NOMO-1 treated with dmso at 0.1 percent for 144 hours (cell line): Measurements from ENCODE around the gene PLCB4.

ENCODE experiments used
- DNase-seq: peaks from one replicate; lab custom pipeline; 2025; ENCODE audit not compliant: unreplicated experiment; lab: John Stamatoyannopoulos, UW

PLCB4 gene

DNA sequence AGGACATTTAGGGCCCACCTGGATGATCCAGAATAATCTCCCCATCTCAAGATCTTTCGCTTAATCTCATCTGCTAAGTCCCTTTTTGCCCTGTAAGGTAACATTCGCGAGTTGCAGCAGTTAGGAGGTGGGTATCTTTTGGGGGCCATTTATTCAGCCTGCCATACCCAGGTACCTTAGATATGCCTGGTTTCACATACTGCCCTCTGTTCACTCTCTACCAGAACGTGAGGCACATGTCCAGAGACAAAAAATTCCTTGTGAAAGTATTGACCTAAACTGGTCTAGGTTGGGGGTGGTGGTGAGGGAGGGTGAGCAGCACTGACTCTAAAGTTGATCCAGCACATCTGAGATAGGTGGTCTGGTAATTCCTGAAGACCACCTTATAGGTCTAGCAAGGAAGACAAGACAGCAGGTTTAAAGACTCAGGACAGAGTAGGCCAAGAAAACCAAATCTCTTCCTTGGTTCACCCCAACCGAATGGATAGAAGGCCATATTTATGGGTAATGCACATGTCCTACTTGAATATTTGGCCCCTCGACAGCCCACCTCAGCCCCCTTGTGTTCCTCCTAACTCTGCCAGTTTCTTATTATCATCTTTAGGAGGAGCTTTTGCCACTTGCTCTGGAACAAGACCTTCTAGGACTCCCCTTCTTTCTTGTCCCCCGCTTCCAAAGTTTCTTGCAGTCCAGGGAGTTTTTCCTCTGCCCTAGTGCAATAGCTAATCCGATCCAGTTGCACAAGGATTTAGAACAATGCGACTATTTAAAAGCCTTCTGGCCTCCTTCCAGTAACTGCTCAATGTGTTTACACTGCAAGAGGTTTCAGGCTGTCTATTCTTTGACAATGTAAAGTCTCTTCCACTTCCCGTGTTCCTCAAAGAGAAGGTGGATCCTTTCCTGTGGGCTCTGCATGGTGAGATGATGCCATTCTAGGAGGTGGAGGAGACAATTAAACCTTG is 232.5 kb downstream of the PLCB4 start:
- no peak for DNase-seq

DNA sequence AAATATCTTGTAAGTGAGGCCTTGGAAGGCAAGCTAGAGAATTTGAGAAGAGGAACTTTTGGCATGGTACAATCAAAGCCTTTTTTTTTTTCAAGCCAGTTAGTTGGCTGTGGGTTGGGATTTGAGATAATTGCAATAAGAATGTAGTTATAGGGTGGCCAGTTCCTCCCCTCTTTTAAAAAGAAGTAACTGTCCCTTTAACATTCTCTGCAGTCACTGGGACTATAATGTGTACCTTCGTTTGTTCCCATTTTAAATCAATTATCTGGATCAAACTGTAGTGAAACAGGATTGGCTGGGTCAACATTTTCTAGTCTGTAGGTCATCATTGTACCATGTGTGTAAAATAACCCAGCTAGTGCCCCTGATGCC is 233.2 kb downstream of the PLCB4 start:
- DNase-seq = no peak

DNA sequence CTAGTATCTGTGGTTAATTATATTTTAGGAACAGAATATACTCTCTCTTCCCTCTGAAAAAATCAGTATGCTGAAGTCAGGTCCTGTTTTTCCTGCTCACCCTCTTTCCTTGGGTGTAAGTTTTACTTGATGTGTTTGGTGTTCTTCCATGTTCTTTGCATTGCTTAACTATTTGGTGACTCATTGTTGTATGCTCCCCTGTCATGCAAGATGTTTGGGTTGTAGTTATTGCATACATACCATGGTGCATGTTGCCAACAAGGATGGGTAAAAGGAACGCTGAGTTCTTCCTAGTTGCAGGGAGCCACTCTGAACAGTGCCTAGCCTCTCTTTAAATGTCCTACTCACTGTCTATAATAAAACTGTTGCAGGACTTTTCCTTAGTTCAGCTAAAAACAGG is 237.6 kb downstream of the PLCB4 start:
- no peak for DNase-seq

DNA sequence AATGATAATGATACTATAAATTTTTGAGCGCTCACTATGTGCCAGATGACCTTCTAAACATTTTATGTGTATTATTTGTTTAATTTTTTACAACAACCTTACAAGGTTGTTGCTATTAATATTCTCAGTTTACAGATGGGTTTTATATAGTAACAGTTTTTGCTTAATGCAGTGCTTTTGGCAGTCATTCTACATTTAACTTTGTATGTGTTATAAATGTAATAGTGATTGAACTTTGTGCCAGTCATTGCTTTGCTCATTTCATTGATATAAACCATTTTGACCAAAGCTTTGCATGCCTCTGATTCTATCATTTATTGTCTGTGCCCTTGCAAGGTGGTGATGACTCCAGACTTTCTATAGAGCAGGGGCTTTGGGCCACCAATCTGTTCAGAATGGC is 239.2 kb downstream of the PLCB4 start:
- no peak for DNase-seq

DNA sequence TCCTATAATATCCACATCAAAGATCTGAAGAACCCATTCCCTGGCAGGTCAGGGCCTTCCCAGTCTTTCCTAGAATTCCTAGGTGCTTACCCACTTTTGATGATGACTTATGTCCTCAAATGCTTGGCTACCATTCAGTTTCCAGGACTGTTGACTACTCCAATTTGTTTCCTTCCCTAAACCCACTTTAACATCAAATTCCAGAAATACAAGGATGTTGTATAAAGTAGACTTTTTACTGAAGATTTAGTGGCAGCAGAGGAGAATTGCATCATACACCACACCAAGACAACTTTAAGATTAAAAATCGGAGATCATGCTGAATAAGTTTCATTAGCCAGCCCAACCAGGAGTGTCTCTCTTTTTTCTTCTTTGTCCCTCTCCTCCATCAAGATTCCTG is 242.2 kb downstream of the PLCB4 start:
- DNase-seq = no peak

DNA sequence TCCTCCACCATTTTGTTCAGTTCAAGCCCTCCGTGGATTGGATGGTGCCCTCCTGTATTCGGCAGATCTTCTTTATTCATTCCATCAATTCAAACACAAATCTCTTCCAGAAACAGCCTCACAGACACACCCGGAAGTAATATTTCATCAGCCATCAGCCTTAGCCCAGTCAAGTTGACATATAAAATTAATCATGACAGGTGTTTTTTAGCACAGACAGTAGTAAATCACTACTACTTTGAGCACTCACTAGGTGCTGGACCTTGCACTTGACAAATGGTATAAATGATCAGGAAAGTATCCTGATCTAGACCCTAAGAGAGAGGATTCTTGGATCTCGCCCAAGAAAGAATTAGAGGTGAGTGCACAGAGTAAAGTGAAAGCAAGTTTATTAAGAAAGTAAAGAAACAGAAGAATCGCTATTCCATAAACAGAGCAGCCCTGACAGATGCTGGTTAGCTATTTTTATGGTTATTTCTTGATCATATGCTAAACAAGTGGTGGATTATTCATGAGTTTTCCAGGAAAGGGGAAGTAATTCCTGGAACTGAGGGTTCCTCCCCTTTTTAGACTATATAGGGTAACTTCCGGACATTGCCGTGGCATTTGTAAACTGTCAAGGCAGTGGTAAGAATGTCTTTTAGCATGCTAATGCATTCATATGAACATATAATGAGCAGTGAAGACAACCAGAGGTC is 250.9 kb downstream of the PLCB4 start:
- DNase-seq = no peak

DNA sequence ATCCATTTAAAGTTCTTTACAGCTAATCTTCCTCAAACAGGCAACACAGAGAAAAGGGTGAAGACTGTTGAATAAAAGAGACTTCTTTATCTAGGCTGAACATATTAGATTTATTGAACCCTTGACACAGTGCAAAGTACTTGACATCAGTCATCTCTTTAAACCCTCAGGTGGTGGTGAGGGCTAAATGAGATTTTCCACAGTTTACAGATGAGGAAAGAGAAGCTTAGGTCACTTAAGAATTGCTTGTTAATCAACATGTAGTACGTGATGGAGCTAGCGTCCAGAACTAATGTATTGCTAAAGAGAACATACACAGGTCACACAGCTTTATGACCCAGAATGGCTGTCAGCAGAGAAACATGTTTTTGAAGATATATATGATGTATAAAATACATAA is 252.1 kb downstream of the PLCB4 start:
- no peak for DNase-seq

DNA sequence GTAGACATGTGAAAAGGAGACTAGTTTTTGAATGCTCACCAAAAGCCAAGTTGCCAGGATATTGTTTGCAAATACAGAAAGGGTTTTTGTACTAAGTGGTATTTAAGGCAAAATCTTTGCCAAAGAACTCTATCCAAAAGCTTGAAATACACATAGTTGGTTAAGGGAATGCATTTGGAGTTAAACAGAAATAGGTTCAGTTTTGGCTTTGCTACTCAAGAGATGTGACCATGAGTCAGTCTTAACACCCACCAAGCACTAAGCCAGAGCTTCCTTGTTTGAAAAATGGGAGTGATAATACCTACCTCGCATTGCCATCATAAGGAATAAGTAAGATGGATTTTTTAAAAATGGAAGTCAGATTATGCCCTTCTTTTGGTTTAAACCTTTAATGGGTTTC is 253.8 kb downstream of the PLCB4 start:
- no peak for DNase-seq

DNA sequence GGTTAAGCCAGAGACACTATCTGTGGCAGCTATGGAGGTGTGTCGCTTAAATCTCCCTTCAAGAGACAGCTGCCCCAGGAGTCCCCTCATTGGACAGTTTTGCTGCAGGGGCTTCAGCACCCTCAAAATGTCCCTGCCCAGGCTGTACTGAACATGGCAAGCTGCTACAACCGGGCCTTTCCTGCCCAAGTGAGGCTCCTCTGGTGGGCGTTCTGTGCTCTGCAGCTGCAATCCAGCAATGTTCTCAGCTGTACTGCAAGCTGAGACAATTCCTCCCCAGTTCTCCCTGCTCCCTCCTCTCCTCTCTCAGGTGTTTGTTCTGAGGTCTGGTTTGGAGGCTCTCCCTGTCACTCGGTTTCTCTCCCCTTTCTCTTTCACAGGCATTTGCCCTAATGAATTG is 254.7 kb downstream of the PLCB4 start:
- DNase-seq = no peak

DNA sequence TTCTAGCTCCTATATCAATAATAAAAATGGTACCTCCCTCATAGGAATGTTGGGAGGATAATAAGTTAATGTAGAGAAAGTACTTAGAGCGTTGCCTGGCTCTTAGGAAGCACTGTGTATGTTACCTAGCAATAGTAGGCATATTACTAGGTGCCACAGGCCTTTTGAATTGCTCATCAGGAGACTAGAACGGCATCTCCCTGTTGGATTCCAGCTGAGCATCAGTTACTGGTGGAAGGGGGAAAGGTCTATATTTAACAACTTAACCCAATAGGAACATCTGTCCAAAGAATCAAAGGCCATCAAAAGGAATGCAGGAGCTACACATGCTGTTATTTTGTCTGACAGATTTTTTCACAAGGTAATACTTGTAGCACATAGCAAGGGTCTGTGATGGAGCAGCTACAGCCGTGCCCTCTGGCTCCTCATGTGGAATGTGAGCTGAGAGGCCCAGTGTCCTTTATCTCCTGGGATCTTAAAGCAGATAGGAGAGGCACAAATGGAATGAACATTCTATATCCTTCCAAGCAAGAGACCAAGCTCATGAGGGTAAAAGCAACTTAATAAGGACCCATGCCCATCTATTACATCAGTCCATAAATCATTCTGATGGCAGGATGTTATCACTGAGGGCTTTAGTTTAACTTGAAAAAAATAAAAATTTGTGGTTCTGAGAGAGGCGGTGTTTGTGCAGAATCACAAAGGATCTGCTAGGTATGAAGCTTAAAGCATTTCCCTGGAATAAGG is 260.6 kb downstream of the PLCB4 start:
- no peak for DNase-seq

DNA sequence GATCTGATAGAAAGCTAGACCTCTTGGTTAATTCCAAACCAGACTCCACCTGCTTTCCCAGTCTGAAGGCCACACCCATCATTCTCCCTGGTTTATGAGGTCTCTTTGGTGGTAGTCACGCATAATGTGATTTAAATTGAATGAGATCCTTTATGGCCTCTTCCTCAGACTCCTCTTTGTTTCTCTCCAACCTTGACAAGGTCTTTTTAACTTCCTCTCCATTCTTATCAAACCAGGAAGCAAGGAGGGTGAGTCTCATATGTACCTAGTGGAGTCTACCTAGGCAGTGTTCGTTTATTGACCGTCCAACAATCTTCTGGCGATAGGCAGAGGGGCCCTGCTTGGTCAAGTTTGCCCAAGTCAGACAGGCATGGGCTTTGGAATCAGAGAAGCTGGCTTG is 261.3 kb downstream of the PLCB4 start:
- DNase-seq = no peak

DNA sequence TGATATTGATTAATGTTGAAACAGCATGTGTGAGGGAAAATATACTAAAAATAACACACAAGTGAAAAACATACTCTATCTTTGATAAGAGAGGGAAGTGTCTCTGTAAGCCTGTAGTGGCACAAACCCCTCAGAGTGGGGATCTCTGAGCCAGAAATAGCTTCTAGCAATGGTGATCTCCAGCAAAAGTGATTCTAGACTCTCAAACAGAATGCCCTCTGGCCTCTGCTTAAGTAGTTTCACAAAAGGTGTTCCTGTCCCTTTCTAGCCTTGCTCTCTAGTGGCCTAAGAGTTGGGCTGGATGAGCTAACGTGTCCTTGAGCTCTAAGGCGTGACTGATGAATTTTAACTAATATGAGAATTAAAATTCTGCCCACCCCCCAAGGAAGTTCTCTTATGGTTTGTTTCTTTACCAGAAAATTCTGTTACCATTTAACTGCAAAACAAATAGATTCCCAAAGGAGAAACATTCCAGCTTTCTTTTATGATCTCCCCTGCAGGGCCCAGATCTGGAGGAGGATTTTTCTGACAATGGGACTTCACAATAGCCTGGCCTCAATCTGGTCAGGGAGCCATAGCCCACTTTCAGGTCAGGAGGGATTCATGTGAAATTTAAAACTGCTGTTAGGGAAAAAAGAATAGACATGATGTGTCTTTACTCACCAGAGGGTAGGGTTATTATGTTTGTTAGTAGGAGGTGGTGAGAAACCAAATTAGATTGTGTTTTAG is 263.0 kb downstream of the PLCB4 start:
- no peak for DNase-seq

DNA sequence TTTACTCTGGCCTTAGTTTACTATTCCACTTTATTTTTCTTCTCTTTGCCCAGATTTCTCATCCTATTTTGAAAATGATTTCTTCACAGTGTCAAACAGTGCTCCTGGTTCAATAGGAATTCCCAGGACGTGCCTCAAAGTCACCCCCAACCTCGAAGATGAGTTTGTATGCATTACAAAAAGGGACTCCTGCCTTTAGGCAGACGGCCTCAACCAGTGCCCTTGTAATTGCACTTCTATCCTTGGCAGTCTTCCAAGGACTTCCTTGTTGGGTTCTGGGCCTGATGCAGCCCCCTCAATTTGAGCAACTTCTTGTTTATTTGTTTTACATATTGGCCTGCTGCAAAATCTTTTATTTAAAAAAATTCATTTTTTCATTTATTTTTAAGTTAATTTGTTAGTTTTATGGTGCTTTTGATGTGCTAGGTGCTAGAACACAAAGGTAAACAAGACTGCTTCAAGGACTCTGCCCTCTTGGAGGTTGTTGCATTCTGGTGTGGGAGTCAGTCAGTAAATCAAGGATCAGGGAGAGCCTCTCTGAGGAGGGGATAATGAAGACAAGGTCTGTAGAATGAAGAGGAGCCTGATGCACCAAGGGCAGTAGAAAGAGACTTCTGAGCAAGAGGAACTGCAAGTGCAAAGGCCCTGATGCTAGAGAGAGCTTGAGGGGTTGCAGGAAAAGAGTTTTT is 264.0 kb downstream of the PLCB4 start:
- DNase-seq = no peak

DNA sequence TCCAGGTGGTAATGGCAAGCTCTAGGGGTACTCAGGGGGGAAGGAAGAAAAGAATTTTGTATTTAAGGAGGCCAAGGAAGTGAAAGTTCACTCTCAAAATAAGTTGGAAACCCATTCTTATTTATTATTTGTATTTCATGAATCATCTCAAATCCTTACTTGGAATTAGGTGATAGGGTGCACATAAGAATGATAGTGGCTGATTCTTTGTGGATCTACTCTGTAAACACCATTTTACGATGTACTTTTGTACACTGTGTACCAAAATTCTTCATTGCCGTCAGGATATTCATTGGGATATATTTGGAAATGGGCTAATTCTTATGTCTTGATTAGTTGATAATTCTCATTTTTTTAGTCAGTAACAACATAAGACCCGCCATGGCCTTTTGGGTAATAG is 266.0 kb downstream of the PLCB4 start:
- DNase-seq = no peak

DNA sequence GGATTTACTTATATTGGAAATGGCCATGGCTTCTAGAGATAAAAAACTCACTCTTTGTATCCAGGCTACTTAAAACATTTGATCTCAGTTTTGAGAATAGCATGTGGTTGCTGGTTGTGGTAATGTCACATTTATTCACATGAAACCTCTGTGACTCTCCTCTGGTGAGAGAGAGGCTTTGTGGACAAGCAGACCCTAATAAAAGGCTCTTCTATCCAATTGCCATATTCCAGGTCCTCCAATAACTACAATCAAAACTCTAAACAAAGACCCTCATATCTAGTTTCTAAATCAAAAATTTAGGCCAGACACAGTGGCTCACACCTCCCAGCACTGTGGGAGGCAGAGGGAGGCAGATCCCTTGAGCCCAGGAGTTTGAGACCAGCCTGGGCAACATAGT is 269.2 kb downstream of the PLCB4 start:
- no peak for DNase-seq

DNA sequence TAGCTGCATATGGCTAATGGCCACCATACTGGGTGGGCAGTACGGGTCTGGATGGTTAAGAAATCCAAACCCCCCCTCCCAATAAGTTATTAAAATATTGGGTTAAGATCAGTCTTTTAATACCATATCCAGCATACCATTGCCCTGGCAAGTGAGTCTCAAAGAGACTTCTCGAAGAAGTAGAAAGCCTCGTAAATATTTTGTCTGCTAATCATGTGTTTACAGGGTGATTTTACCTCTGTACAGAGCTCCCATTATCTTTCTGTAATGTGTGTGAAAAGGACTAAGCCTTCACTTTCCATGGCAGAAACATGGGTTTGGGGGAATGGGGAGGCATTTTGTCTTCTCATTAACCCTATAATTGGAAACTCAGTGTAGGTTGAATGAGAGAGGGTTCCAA is 270.8 kb downstream of the PLCB4 start:
- no peak for DNase-seq

DNA sequence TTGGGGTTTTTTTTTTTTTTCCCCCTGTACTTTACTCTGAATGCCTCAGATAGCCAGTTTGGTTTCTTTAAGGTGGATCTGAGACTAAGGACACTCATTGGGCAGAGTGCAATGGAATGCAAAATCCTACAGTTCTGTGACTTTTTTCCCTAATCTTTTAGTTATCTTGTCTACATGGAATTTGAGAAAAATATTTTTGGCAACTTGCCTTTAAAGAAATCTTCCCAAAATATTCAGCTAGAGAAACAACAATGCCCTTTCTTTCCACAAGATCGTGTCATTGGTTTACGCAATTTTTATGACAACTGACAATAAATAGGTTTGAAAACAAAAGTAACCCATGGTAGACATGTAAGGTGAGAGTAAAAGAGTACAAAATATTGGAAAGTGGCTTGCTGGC is 273.8 kb downstream of the PLCB4 start:
- no peak for DNase-seq

DNA sequence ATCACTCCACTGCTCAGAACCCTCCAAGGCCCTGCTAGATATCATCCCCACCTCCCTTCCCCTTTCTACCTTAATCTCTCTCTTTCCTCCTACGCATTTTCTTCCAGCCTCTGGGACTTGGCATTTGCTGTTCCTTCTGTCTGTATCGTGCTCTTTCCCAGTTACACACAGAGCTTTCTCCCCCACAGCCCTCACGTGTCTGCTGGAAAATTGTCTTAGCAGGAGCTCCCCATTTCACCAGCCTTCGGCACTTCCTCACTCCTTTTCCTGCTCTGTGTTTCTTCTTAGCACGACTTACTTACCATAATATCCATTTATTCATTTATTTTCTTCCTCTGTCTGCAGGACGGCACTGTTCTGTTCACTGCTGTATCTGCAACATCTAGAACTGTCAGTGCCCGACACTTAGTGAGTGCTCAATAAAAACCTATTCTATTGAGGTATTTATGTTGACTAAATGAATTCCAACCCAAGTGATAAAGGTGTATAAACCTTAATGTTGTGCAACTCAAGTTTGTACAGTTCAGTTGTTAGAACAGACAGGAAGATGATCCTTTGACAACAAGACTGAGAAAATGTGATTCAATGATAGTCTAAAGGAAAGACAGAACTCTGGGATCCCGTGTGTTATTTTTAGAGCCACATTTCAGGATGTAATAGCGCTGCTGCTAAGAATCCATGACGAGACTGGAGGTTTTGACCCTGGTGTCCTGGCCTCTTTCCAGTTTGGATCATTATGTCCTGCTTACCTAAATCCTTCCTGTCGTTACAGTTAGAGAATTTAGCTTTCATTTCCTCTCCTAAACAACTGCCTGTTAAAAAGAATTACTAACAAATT is 275.4 kb downstream of the PLCB4 start:
- DNase-seq = no peak

DNA sequence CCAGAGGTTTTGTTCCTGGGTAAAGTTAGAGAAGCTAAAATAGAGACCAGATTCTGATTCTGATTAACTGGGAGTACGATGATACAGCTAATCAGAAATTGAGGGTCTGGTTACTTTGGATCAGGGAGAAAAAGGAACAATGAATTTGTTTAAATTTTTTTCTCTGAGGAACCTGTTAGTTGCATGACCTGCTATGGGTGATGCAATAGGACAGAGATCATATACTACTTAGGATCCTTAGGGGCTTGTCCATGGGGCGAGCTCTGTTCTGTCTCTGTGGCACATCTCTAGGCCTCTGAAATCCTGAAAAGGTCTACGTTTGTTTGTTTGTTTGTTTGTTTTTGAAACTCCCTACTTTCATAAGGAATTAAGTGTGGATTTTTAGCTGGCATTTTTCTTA is 279.4 kb downstream of the PLCB4 start:
- no peak for DNase-seq

DNA sequence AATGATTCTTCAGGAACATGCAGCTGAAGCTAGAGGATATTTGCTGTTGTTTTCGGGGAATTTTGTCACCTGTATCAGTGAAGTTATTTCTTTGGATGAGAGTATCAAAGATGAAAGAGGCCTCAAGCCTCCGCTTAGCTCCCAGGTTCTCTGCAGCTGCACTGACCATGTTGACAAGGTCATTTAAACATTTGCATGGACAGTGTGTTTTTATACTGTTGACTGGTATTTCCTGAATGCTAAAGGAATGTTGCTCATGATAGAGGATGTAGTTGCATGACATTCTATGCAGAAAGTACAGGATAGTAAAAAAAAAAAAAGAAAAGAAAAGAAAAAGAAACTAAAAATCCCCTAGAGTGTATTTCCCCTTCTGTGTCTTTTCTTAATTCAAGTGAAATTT is 279.9 kb downstream of the PLCB4 start:
- no peak for DNase-seq
